HepG2 (cell line): ENCODE data around the gene OSBPL3. TPM values are rescaled to one million over a fixed set of nuclear protein-coding genes. Genes with fewer than 3 reads are reported as not detected.

Source experiments
- ATF1 ChIP-seq: IDR thresholded peaks from 2 replicates; pipeline ENCODE4 v1.6.1; 2016; ENCODE audit warnings: mild to moderate bottlenecking, control low read depth
- CCAR2 ChIP-seq: fragments of 200-400 bp; formaldehyde crosslinking; optimal IDR thresholded peaks from 2 replicates; pipeline ENCODE3; 2018; ENCODE audit warnings: low read depth, mild to moderate bottlenecking, low read length, moderate library complexity
- CEBPG ChIP-seq: IDR thresholded peaks from 2 replicates; pipeline ENCODE4 v1.6.1; 2016
- DR1 ChIP-seq: sonication (generic); formaldehyde crosslinking; IDR thresholded peaks from 2 replicates; pipeline ENCODE4 v1.8.0; 2021; ENCODE audit warnings: mild to moderate bottlenecking, missing genetic modification reagents, inconsistent platforms
- FOXJ3 ChIP-seq: sonication (generic); formaldehyde crosslinking; IDR thresholded peaks from 2 replicates; pipeline ENCODE4 v1.4.0; 2020; ENCODE audit warnings: missing genetic modification reagents, mild to moderate bottlenecking, borderline replicate concordance
- KDM3A ChIP-seq: IDR thresholded peaks from 2 replicates; pipeline ENCODE4 v1.6.1; 2018; ENCODE audit warnings: low read depth, missing compliant biosample characterization
- MBNL3 ChIP-seq: fragments of 250-450 bp; sonication (Bioruptor Pico); conservative IDR thresholded peaks from 2 replicates; pipeline ENCODE4 v1.8.0; 2022; ENCODE audit warnings: mild to moderate bottlenecking, inconsistent platforms
- MEIS2 ChIP-seq: sonication (generic); formaldehyde crosslinking; IDR thresholded peaks from 2 replicates; pipeline ENCODE4 v1.9.0; 2021; ENCODE audit warnings: mild to moderate bottlenecking, missing genetic modification reagents
- NFIC ChIP-seq: IDR thresholded peaks from 2 replicates; pipeline ENCODE4 v1.6.1; 2012; ENCODE audit warnings: mild to moderate bottlenecking, low read length, inconsistent platforms
- PRDM10 ChIP-seq: sonication (generic); formaldehyde crosslinking; IDR thresholded peaks from 2 replicates; pipeline ENCODE4 v1.4.0; 2020; ENCODE audit warnings: low read depth, missing genetic modification reagents
- ZFX ChIP-seq: sonication (generic); formaldehyde crosslinking; IDR thresholded peaks from 2 replicates; pipeline ENCODE4 v1.4.0; 2020; ENCODE audit warnings: mild to moderate bottlenecking, low read depth, missing genetic modification reagents, moderate library complexity
- ZNF180 ChIP-seq: sonication (generic); formaldehyde crosslinking; IDR thresholded peaks from 2 replicates; pipeline ENCODE4 v1.4.0; 2020; ENCODE audit warnings: low read depth, missing genetic modification reagents, borderline replicate concordance
- ZNF24 ChIP-seq: fragments of 450-650 bp; IDR thresholded peaks from 2 replicates; pipeline ENCODE4 v1.6.1; 2017; ENCODE audit warnings: antibody characterized with exemption, mild to moderate bottlenecking
- ZNF3 ChIP-seq: IDR thresholded peaks from 2 replicates; pipeline ENCODE4 v1.7.0; 2017; ENCODE audit warnings: inconsistent platforms
- ZNF383 ChIP-seq: sonication (generic); formaldehyde crosslinking; IDR thresholded peaks from 2 replicates; pipeline ENCODE4 v1.4.0; 2020; ENCODE audit warnings: missing genetic modification reagents, mild to moderate bottlenecking, borderline replicate concordance
- ZNF414 ChIP-seq: sonication (generic); formaldehyde crosslinking; IDR thresholded peaks from 2 replicates; pipeline ENCODE4 v1.5.0; 2020; ENCODE audit warnings: missing genetic modification reagents
- ZNF619 ChIP-seq: sonication (generic); formaldehyde crosslinking; IDR thresholded peaks from 2 replicates; pipeline ENCODE4 v1.4.0; 2020; ENCODE audit warnings: mild to moderate bottlenecking, missing genetic modification reagents
- ZNF781 ChIP-seq: sonication (generic); formaldehyde crosslinking; IDR thresholded peaks from 2 replicates; pipeline ENCODE4 v1.5.1; 2020; ENCODE audit warnings: borderline replicate concordance, mild to moderate bottlenecking, missing genetic modification reagents; ENCODE audit errors: not compliant biosample characterization
- ZSCAN22 ChIP-seq: sonication (generic); formaldehyde crosslinking; IDR thresholded peaks from 2 replicates; pipeline ENCODE4 v1.4.0; 2020; ENCODE audit warnings: mild to moderate bottlenecking, missing genetic modification reagents
- ZZZ3 ChIP-seq: sonication (generic); formaldehyde crosslinking; IDR thresholded peaks from 2 replicates; pipeline ENCODE4 v1.4.0; 2020; ENCODE audit warnings: missing genetic modification reagents, mild to moderate bottlenecking, borderline replicate concordance
- polyA plus RNA-seq, 8 experiments: library from polyadenylated mRNA; depleted of rRNA in 3 of 8; stranded (reverse) in 7 of 8; unstranded in 1 of 8; fragments of >200 nt; fragmentation: Illumina TruSeq in 4 of 8; extraction: Trizol in 4 of 8; gene quantifications; 2 replicates each; pipeline versions ENCODE4 v1.2.1 to v1.2.3, GENCODE V29; 2011 to 2016; ENCODE audit warnings: low read depth in 4 of 8, missing spikeins in 1 of 8, mixed read lengths in 1 of 8; ENCODE audit not compliant: insufficient read depth in 1 of 8
- total RNA-seq, 5 experiments: library from RNA; depleted of rRNA; stranded (reverse); fragments of >200 nt; fragmentation: Illumina TruSeq; extraction: Trizol; gene quantifications; 2 replicates each; pipeline ENCODE4 v1.2.3, GENCODE V29; 2016; ENCODE audit warnings: low read depth in 1 of 5
- TF ChIP-seq, protein P1 (sequence below): sonication (generic); formaldehyde crosslinking; conservative IDR thresholded peaks from 2 replicates; pipeline ENCODE4 v1.8.1; 2023; ENCODE audit warnings: missing genetic modification reagents

The OSBPL3 gene
- total and polyA plus RNA-seq, 2 of the 13 experiments (the other 11 are each of a cell fraction or from before 2014, with no cell fraction given): 8.8 to 28.9 TPM

GRCh38 chr7:24979470-24979862 is 512 bp downstream of the OSBPL3 start (continued):
- TF ChIP-seq DR1 (CRISPR knock-in tag) (0 out of 2 replicates have a peak, but pooled peaks have one; percentile 8), ZNF3 (CRISPR knock-in tag) (no peak), CCAR2 (no peak), MEIS2 (CRISPR knock-in tag) (no peak), ZNF24 (no peak), ATF1 (CRISPR knock-in tag) (no peak), KDM3A (peak; percentile 31; the same call in 1 of the 2 replicates), ZNF781 (CRISPR knock-in tag) (no peak), ZNF180 (CRISPR knock-in tag) (no peak), FOXJ3 (CRISPR knock-in tag) (no peak), CEBPG (CRISPR knock-in tag) (0 out of 2 replicates have a peak, but pooled peaks have one; percentile 19), ZNF414 (CRISPR knock-in tag) (no peak), ZNF619 (no peak), ZZZ3 (CRISPR knock-in tag) (no peak), ZSCAN22 (CRISPR knock-in tag) (no peak), NFIC (no peak), MBNL3 (CRISPR knock-in tag) (no peak), PRDM10 (no peak), ZFX (CRISPR knock-in tag) (peak; percentile 63), ZNF383 (no peak)
- TF ChIP-seq, protein P1, sequence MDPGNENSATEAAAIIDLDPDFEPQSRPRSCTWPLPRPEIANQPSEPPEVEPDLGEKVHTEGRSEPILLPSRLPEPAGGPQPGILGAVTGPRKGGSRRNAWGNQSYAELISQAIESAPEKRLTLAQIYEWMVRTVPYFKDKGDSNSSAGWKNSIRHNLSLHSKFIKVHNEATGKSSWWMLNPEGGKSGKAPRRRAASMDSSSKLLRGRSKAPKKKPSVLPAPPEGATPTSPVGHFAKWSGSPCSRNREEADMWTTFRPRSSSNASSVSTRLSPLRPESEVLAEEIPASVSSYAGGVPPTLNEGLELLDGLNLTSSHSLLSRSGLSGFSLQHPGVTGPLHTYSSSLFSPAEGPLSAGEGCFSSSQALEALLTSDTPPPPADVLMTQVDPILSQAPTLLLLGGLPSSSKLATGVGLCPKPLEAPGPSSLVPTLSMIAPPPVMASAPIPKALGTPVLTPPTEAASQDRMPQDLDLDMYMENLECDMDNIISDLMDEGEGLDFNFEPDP (CRISPR knock-in tag): no peak
